Bronchial epithelial cell (primary cell): ENCODE measurements around the gene GALK2. TPM values are rescaled to one million over a fixed set of nuclear protein-coding genes. Genes with fewer than 3 reads are reported as not detected.
A peak's percentile ranks its signal among the peaks of the same experiment; 100 is the strongest.

ENCODE experiments used
- DNase-seq: peaks from one replicate; pipeline ENCODE4 v3.0.0-alpha.2; 2010; ENCODE audit warnings: low read depth
- FAIRE-seq: peaks from 2 replicates; lab custom pipeline; 2011; peaks lifted over from hg19 to GRCh38; lab: Jason Lieb, UNC
- H3K27me3 ChIP-seq: 2 replicates; pipeline ENCODE4 v1.5.1; 2011; ENCODE audit warnings: low read length; ENCODE audit not compliant: control insufficient read depth, insufficient read depth
- H3K36me3 ChIP-seq: 2 replicates; pipeline ENCODE4 v1.5.1; 2011; ENCODE audit warnings: low read length; ENCODE audit not compliant: control insufficient read depth, insufficient read depth
- H3K4me3 ChIP-seq: 2 replicates; pipeline ENCODE4 v1.5.1; 2011; ENCODE audit warnings: mild to moderate bottlenecking, low read depth, low read length, control low read depth
- CTCF ChIP-seq: IDR thresholded peaks from 2 replicates; pipeline ENCODE4 v1.5.1; 2011; ENCODE audit warnings: mild to moderate bottlenecking, moderate library complexity, low read length, control low read depth, inconsistent platforms; ENCODE audit not compliant: insufficient read depth, severe bottlenecking
- total RNA-seq: library from RNA; depleted of rRNA; stranded (reverse); fragments of >200 nt; gene quantifications from 2 replicates; pipeline ENCODE4 v1.2.1, GENCODE V29; 2014

The GALK2 gene
- total RNA-seq, 1 donor from 2014 or later: 67.9 TPM

GRCh38 chr15:49282366-49282765 lies 112.3 kb downstream of the GALK2 start:
- FAIRE-seq: no peak
- H3K36me3 ChIP-seq: no peaks in the 10 kb centered on the region
- DNase-seq: no peak
- no peak for TF ChIP-seq CTCF
- no peaks in the 10 kb centered on the region for H3K27me3 ChIP-seq
- H3K4me3 ChIP-seq: no peak overlapping the region

DNA sequence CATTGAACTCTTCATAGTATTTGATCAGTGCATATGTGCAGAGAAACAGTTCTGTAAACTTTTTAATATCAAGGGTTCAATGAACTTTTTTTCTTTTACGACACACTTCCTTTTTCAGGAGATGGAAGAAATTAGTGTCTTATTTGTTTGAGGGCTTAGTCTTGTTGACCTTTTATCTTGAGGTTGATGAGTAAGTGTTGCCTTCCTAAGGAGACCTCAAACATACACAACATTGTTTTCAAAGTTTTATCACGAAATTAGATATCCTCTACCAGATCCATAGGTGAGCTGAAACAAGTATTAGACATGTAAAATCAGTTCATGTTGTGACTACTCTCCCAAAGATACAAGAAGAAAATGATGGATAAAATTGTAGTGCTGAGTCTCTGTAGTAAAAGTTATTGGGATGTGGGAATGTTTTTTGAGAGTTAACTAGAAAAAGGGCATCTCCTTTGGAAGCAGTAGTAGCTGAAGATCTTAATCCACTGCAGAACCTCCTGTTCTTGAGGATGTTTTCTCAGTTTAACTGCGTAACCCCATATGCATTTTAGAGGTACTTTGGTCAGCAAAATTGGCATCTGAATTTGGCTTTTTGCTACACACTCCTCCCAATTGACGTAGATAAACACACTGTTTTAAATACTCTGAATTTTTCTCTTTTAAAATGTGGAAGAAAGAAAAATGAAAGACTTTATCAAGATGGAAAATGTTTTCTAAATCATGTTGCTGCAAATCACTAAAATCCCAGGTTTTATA lies 116.8 kb downstream of the GALK2 start:
- DNase-seq (peak; percentile 51), FAIRE-seq (no peak)
- H3K36me3 ChIP-seq: no peaks in the 10 kb centered on the region
- no peak overlapping the region for H3K4me3 ChIP-seq
- TF ChIP-seq CTCF: no peak
- no peaks in the 10 kb centered on the region for H3K27me3 ChIP-seq

DNA sequence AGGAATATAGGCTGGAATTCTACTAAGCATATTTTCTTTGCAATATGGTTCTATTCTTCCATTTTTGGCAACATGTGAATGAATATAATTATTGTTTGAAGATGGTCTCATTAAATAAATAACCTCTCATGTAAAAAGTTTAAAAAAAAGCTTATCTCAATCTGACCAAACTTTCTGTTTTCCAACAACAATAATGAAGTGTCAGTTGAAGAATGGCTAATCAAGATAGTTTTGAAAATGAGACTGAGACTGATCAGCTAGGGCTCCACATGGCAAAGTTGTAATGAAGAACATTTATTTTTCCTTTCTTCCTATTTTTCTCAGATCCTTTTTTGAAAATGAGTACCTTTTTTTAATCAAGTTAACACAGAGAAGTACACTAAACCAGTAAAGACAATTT lies 117.4 kb downstream of the GALK2 start:
- no peaks in the 10 kb centered on the region for H3K27me3 ChIP-seq
- TF ChIP-seq CTCF: no peak
- no peak for DNase-seq
- no peaks in the 10 kb centered on the region for H3K36me3 ChIP-seq
- FAIRE-seq: no peak
- H3K4me3 ChIP-seq: no peak overlapping the region

GRCh38 chr15:49288391-49288790 lies 118.3 kb downstream of the GALK2 start:
- H3K36me3 ChIP-seq: peaks cover 1% of the 10 kb centered on the region
- no peak for DNase-seq

DNA sequence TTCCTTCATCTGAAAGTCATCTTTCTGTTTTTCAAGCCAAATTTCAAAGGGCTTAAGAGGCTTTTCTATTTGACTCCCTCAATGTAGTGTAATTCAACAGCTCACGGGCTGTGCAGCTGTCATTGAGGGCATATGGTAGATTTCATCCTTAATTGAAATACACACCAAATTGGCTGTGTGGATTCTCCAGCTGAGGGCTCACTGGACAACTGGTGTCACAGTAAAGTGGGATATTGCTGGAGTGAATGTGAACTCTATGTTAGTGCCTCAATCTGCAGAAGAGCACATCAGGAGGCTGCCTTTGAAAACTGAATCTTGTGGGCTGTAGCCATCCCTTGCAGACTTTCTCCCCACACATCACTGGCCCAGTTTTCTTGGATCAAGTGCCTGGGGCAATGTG lies 120.1 kb downstream of the GALK2 start:
- Histone ChIP-seq H3K4me3 (no peak overlapping the region), H3K36me3 (peaks cover 1% of the 10 kb centered on the region), H3K27me3 (no peaks in the 10 kb centered on the region)
- DNase-seq: no peak
- FAIRE-seq: no peak
- TF ChIP-seq CTCF: no peak

More at GRCh38 chr15:49288391-49288790, 118.3 kb downstream of the GALK2 start:
- Histone ChIP-seq H3K4me3 (no peak overlapping the region), H3K27me3 (no peaks in the 10 kb centered on the region)
- FAIRE-seq: no peak
- no peak for TF ChIP-seq CTCF

GRCh38 chr15:49293941-49294340 lies 123.9 kb downstream of the GALK2 start:
- no peak for FAIRE-seq
- DNase-seq: no peak
- H3K27me3 ChIP-seq: no peaks in the 10 kb centered on the region
- no peak overlapping the region for H3K4me3 ChIP-seq
- TF ChIP-seq CTCF: no peak
- H3K36me3 ChIP-seq: peaks cover 1% of the 10 kb centered on the region
